ENCODE measurements around the gene RNF208.

DNA sequence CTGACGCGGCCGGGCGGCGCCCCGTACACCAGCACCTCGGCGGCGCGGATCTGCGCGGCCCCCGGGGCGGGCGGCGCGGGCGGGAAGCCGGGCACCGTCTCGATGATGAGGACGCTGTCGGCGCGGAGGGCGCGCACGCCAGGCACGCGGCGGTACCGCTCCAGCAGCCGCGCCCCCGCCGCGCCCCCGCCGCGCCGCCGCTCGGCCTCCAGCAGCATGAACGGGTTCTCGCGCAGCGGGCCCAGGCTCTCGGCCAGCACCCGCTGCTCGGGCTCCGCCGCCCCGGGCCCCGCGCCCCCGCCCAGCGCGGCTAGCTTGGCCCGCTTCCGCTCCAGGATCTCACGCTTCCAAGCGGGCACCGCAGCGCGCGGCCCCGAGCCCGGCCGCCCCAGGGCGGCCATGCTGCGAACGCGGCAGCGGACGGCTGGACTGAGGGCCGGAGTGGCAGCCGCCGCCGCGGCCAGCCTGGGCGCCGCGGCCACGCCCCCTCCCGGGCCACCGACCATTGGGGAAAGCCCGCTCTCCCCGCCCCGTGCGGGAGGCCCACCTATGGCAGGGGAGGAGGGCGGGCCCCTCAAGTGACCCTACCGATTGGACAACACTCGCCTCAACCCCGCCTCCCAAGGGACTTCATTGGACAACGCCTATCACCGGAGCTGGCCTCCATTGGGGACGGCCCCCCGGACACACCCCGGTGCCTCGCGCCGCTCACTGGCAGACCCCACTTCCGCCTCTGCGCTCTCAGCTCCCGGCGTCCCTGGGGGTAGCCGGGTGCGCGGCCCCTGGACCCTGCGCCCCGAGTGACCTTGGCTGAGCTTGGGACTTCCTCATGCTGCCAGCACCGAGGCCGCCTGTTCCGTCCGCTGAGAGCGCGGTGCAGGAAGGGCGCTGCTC lies 21.5 kb downstream of the RNF208 start, which contains the start of gene TPRN:
- TF ChIP-seq, protein P1, sequence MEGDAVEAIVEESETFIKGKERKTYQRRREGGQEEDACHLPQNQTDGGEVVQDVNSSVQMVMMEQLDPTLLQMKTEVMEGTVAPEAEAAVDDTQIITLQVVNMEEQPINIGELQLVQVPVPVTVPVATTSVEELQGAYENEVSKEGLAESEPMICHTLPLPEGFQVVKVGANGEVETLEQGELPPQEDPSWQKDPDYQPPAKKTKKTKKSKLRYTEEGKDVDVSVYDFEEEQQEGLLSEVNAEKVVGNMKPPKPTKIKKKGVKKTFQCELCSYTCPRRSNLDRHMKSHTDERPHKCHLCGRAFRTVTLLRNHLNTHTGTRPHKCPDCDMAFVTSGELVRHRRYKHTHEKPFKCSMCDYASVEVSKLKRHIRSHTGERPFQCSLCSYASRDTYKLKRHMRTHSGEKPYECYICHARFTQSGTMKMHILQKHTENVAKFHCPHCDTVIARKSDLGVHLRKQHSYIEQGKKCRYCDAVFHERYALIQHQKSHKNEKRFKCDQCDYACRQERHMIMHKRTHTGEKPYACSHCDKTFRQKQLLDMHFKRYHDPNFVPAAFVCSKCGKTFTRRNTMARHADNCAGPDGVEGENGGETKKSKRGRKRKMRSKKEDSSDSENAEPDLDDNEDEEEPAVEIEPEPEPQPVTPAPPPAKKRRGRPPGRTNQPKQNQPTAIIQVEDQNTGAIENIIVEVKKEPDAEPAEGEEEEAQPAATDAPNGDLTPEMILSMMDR (IDR thresholded peaks at IDR 0.05; ENCODE audit: insufficient read depth, low read length, poor library complexity, severe bottlenecking) = no peak
- TF ChIP-seq EZH2phosphoT487 (conservative IDR thresholded peaks at IDR 0.05; ENCODE audit: low read length) = no peak
